IMR-90 (cell line): ENCODE measurements around the gene CCDC200.
"Not testable (repeated sequence)": the region's sequence is repeated elsewhere in the genome, so short reads cannot be mapped to it uniquely, and the experiment has no call there.

Experiments
- BHLHE40 ChIP-seq: fragments of 150-350 bp; IDR thresholded peaks from 2 replicates; pipeline ENCODE4 v1.6.1; 2016; ENCODE audit warnings: mild to moderate bottlenecking, low read depth, low read length
- CTCF ChIP-seq: conservative IDR thresholded peaks from 2 replicates; pipeline ENCODE4 v1.5.1; 2012; ENCODE audit warnings: mild to moderate bottlenecking, low read depth, low read length, improper control_type of control experiment
- ELK1 ChIP-seq: fragments of 150-350 bp; IDR thresholded peaks from 2 replicates; pipeline ENCODE4 v1.6.1; 2016; ENCODE audit warnings: low read depth, mild to moderate bottlenecking, low read length, moderate library complexity, borderline replicate concordance
- FOS ChIP-seq: fragments of 150-350 bp; IDR thresholded peaks from 2 replicates; pipeline ENCODE4 v1.6.1; 2016; ENCODE audit warnings: low read depth, low read length
- MAFK ChIP-seq: IDR thresholded peaks from 2 replicates; pipeline ENCODE4 v1.6.1; 2012; ENCODE audit warnings: low read depth, low read length, improper control_type of control experiment
- MXI1 ChIP-seq: IDR thresholded peaks from 2 replicates; pipeline ENCODE4 v1.6.1; 2012; ENCODE audit warnings: low read depth, mild to moderate bottlenecking, low read length, moderate library complexity, borderline replicate concordance
- POLR2A ChIP-seq: IDR thresholded peaks from 2 replicates; pipeline ENCODE4 v1.6.1; 2012; ENCODE audit warnings: mild to moderate bottlenecking, low read depth, low read length
- RAD21 ChIP-seq: IDR thresholded peaks from 2 replicates; pipeline ENCODE4 v1.6.1; 2012; ENCODE audit warnings: low read length, improper control_type of control experiment
- RFX5 ChIP-seq: IDR thresholded peaks from 2 replicates; pipeline ENCODE4 v1.8.0; 2012; ENCODE audit warnings: low read depth, mild to moderate bottlenecking, low read length, moderate library complexity
- SMC3 ChIP-seq: fragments of 150-350 bp; IDR thresholded peaks from 2 replicates; pipeline ENCODE4 v1.6.1; 2016; ENCODE audit warnings: low read depth, mild to moderate bottlenecking, antibody characterized with exemption, low read length, moderate library complexity

GRCh38 chr17:43272914-43273313 is 44.5 kb upstream of the CCDC200 start:
- TF ChIP-seq POLR2A, CTCF, RAD21, BHLHE40, FOS, SMC3, MAFK, MXI1, RFX5, ELK1: not testable (repeated sequence)
